ENCODE data around the gene CCDC167. TPM values are rescaled to one million over a fixed set of nuclear protein-coding genes. Genes with fewer than 3 reads are reported as not detected.

CCDC167 gene
- total RNA-seq, 1 experiment from 2014 or later: 53.5 TPM

Other genes with a start within 250 kb of the CCDC167 start
- gene TBC1D22B, start 242.1 kb downstream of the CCDC167 start, total RNA-seq (2014; rRNA removed; shearing (Covaris generic)): 5.1 and 6.8 TPM in 2 replicates
- gene TMEM217, start 241.7 kb downstream of the CCDC167 start, total RNA-seq (2014; rRNA removed; shearing (Covaris generic)): 1.1 and 1.6 TPM in 2 replicates
- gene RNF8, start 145.9 kb downstream of the CCDC167 start, total RNA-seq (2014; rRNA removed; shearing (Covaris generic)): 31.3 and 37.8 TPM in 2 replicates
- 22.4 and 22.6 TPM in 2 replicates for gene CMTR1, start 66.7 kb downstream of the CCDC167 start, total RNA-seq (2014; rRNA removed; shearing (Covaris generic))
- 2.2 and 2.3 TPM in 2 replicates for gene MDGA1, start 198.0 kb upstream of the CCDC167 start, total RNA-seq (2014; rRNA removed; shearing (Covaris generic))

Data from H4 (cell line).